NK-92 (cell line): ENCODE measurements around the gene TMEM11.

ENCODE experiments used
- DNase-seq: peaks from one replicate; lab custom pipeline; 2025; ENCODE audit not compliant: unreplicated experiment; lab: John Stamatoyannopoulos, UW

The TMEM11 gene

GRCh38 chr17:21163101-21163500 lies 50.9 kb downstream of the TMEM11 start:
- no peak for DNase-seq

GRCh38 chr17:21162394-21162775 lies 51.6 kb downstream of the TMEM11 start:
- no peak for DNase-seq

GRCh38 chr17:21161498-21162393 lies 52.2 kb downstream of the TMEM11 start:
- DNase-seq: no peak

- DNase-seq: no peak
Observed at GRCh38 chr17:21160401-21160800, 53.6 kb downstream of the TMEM11 start.

- no peak for DNase-seq
Observed at GRCh38 chr17:21157586-21158370, 56.2 kb downstream of the TMEM11 start.

GRCh38 chr17:21152731-21153130 lies 61.2 kb downstream of the TMEM11 start:
- no peak for DNase-seq

GRCh38 chr17:21149621-21150020 lies 64.3 kb downstream of the TMEM11 start:
- no peak for DNase-seq
